ENCODE measurements around the gene GLRA1.

Gene GLRA1

DNA sequence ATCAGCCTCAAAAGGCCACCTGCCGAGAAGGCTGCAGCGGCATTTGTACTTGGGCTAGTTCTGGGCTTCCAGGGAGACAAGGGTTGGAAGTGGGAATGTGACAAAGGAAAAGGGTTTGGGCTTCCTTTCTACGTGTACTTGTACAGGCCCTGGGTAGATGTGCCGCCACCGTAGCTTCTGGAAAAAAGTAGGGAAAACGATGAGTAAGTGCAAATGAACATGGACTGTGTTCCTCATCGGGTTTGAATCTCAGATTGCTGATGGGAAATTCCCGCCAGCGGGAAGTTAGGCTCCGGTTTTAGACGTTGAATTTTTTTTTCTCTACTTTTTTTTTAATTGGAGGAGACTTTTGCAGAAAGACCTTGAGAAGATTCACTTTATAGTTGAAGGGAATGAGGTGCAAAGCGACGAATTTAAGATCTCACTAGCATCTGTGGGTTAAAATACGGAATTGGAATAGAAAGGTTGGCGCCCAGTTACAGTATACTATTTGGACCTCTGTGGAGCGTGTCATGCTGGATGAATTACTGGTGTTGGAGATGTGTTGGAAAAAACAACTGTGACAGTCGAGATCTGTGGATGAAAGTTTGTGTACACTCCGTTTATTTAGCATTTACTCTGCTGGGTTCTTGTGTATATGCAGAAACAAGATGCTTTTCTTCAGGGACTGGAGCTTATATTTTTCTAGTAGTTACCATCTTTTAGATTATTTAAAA lies 151.6 kb downstream of the GLRA1 start:
- DNase-seq (ENCODE audit: low read depth in 2 of 2), result no peak

Measured in stimulated activated CD4-positive, alpha-beta T cell treated with anti-CD3 and anti-CD28 coated beads, Interleukin-15, amount 100 ng/mL, for 48 hours (primary cell).